ENCODE results near the gene RBP4. TPM values are rescaled to one million over a fixed set of nuclear protein-coding genes. Genes with fewer than 3 reads are reported as not detected.

Gene RBP4
- total and polyA plus RNA-seq, 9 of the 15 experiments (the other 6 are each of a cell fraction or from before 2014, with no cell fraction given) = 0.91 TPM; not detected in 8

DNA sequence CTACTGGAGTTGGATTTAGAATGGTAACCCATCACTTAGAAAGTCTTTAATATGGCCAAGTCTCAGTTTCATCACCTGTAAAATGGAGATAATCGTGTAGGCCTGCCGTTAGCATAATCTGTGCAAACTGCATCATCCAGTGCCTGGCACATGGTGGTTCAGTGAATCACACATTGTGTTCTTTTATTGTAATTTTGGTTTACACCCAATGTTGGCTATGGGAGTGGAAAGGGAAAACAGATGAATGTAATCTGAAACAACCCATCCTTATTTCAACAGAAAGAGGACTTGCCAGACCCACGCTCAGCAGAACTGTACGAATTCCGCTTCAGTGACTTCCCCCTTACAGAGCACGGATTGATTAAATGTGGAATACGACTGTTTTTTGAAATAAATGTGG lies 38.8 kb upstream of the RBP4 start:
- Histone ChIP-seq H3K27me3 (ENCODE audit: control insufficient read depth in 2 of 2, insufficient read depth in 2 of 2, low read length in 2 of 2) (no peaks in the 10 kb centered on the region; a peak in 2 of 5 replicates), H3K27ac (ENCODE audit: extremely low read depth, low read depth, low read length) (no peak overlapping the region), H3K9me1 (ENCODE audit: control insufficient read depth, insufficient read depth, low read length) (no peaks in the 10 kb centered on the region), H3K4me3 (no peak overlapping the region), H2AFZ (ENCODE audit: low read depth, low read length) (no peak overlapping the region), H3K79me2 (ENCODE audit: control insufficient read depth, insufficient read depth, low read length) (no peaks in the 10 kb centered on the region), H3K36me3 (ENCODE audit: control insufficient read depth, insufficient read depth, low read length) (no peaks in the 10 kb centered on the region), H4K20me1 (replicated peaks; ENCODE audit: control insufficient read depth, insufficient read depth, low read length) (no peaks in the 10 kb centered on the region), H3K9me3 (replicated peaks; ENCODE audit: control insufficient read depth, insufficient read depth, low read depth, low read length) (no peaks in the 10 kb centered on the region), H3K4me1 (replicated peaks in 1 of 2; ENCODE audit: control insufficient read depth in 2 of 2, insufficient read depth in 2 of 2, low read length in 2 of 2) (no peaks in the 10 kb centered on the region), H3K9ac (ENCODE audit: insufficient read depth in 1 of 2, low read depth in 2 of 2, low read length in 2 of 2) (no peak overlapping the region), H3K4me2 (ENCODE audit: insufficient read depth, low read length) (no peak overlapping the region)
- intact Hi-C loops (cut with micrococcal nuclease) (no loop called here), in situ Hi-C loops (cut with MboI) (no loop called here)
- 1% methylated on average over 5 of the region's 7 CpGs for WGBS (ENCODE audit: insufficient coverage, low coverage, missing lambda C conversion rate)
- TF ChIP-seq CBX5 (IDR thresholded peaks at IDR 0.05; ENCODE audit: borderline replicate concordance, low read depth) (no peak), SMAD4 (CRISPR knock-in tag; conservative IDR thresholded peaks at IDR 0.05) (no peak), HCFC1 (IDR thresholded peaks at IDR 0.05; ENCODE audit: low read depth, low read length) (no peak), ZNF77 (CRISPR knock-in tag; IDR thresholded peaks at IDR 0.05) (no peak)
- TF ChIP-seq, protein P1, sequence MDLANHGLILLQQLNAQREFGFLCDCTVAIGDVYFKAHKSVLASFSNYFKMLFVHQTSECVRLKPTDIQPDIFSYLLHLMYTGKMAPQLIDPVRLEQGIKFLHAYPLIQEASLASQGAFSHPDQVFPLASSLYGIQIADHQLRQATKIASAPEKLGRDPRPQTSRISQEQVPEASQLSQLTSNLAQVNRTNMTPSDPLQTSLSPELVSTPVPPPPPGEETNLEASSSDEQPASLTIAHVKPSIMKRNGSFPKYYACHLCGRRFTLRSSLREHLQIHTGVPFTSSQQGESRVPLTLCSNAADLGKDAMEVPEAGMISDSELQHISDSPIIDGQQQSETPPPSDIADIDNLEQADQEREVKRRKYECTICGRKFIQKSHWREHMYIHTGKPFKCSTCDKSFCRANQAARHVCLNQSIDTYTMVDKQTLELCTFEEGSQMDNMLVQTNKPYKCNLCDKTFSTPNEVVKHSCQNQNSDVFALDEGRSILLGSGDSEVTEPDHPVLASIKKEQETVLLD (IDR thresholded peaks at IDR 0.05) = no peak
- BruUV-seq (replicated peaks) = no TSS peak
- ATAC-seq = no peak
- ChIA-PET CTCF (ENCODE audit: low intra/inter-chr PET ratio) (no interaction called here), POLR2A (no interaction called here)
- no peak for FAIRE-seq
- no peak for DNase-seq (ENCODE audit: extremely low read depth in 1 of 4, low spot score in 3 of 4)
